ENCODE results near the gene TSPAN15. TPM values are rescaled to one million over a fixed set of nuclear protein-coding genes. Genes with fewer than 3 reads are reported as not detected.

Gene TSPAN15
- total RNA-seq, 1 experiment from 2014 or later = 212 TPM

DNA sequence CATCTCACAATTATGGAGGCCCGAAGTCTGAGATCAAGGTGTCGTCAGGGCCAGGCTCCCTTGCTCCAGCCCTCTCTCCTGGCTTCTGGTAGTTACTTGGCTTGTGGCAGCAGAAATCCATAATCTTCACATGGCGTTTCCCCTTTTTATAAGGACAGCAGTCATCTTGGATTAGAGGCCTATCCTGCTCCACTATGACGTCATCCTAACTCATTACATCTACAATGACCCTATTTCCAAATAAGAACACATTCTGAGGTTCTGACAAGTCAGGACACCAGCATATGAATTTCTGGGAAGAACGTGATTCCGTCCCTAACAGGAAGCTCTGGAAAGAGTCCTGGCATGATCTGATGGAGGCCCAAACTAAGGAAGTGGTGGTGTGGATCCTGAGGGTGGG, 86.2 kb downstream of the TSPAN15 start:
- no peak overlapping the region for H2AFZ ChIP-seq (ENCODE audit: low read length)
- ChIA-PET CTCF (interaction anchor here (0.6 kb wide), 1 partner anchor 100 kb away, joined by 4 read pairs; no protein-coding TSS in a partner anchor), POLR2A (ENCODE audit: unreplicated experiment) (no interaction called here)
- H3K4me2 ChIP-seq (ENCODE audit: low read length) = no peak overlapping the region
- no TSS peak for BruUV-seq (replicated peaks)
- TF ChIP-seq EZH2 (IDR thresholded peaks at IDR 0.05; ENCODE audit: low read length, unreplicated experiment) (no peak), EZH2phosphoT487 (IDR thresholded peaks at IDR 0.05; ENCODE audit: borderline replicate concordance, low read length) (no peak)
- TF ChIP-seq, protein P1, sequence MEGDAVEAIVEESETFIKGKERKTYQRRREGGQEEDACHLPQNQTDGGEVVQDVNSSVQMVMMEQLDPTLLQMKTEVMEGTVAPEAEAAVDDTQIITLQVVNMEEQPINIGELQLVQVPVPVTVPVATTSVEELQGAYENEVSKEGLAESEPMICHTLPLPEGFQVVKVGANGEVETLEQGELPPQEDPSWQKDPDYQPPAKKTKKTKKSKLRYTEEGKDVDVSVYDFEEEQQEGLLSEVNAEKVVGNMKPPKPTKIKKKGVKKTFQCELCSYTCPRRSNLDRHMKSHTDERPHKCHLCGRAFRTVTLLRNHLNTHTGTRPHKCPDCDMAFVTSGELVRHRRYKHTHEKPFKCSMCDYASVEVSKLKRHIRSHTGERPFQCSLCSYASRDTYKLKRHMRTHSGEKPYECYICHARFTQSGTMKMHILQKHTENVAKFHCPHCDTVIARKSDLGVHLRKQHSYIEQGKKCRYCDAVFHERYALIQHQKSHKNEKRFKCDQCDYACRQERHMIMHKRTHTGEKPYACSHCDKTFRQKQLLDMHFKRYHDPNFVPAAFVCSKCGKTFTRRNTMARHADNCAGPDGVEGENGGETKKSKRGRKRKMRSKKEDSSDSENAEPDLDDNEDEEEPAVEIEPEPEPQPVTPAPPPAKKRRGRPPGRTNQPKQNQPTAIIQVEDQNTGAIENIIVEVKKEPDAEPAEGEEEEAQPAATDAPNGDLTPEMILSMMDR (conservative IDR thresholded peaks at IDR 0.05; ENCODE audit: low read depth, low read length) = no peak
- no peaks in the 10 kb centered on the region for H3K27me3 ChIP-seq (ENCODE audit: low read length)
- ATAC-seq (no peak), DNase-seq (no peak)
- no peaks in the 10 kb centered on the region for H3K9me2 ChIP-seq (replicated peaks; ENCODE audit: low read length)
- no peak overlapping the region for H3K27ac ChIP-seq (ENCODE audit: low read length)
- intact Hi-C loops (cut with micrococcal nuclease) = no loop called here
- no peaks in the 10 kb centered on the region for H3K79me2 ChIP-seq (ENCODE audit: low read length)
- H3K9me3 ChIP-seq (ENCODE audit: low read length) = 0 out of 2 replicates have a peak, but pooled peaks cover 11% of the 10 kb centered on the region
- no peak overlapping the region for H3K4me3 ChIP-seq (ENCODE audit: low read length)
- no peaks in the 10 kb centered on the region for H4K20me1 ChIP-seq (ENCODE audit: low read length)
- no peaks in the 10 kb centered on the region for H3F3A ChIP-seq (ENCODE audit: low read length, unreplicated experiment)
- H3K4me1 ChIP-seq (ENCODE audit: insufficient read depth, low read length) = no peaks in the 10 kb centered on the region
- H3K9ac ChIP-seq (ENCODE audit: low read length) = no peak overlapping the region
- no peaks in the 10 kb centered on the region for H3K36me3 ChIP-seq (ENCODE audit: low read depth, low read length)

DNA sequence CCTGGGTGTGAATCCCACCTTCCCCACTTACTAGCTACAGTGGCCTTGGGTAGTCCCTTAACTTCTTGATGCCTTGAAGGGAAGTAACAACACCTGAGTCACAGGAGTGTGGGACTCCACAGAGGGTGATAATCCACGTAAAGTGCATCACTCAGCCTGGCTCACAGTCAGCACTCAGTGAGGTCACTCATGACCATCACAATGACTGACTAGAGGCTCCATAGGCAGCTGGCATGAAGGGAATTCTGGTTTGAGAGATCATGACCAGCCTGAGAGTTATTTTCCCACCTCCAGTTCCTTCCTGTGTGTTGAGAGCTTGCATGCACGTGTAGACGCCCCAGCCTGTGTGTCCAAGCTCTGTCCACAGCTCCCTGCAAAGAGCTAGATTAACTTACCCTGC, 87.2 kb downstream of the TSPAN15 start:
- H3K79me2 ChIP-seq (ENCODE audit: low read length) = no peaks in the 10 kb centered on the region
- no peaks in the 10 kb centered on the region for H3F3A ChIP-seq (ENCODE audit: low read length, unreplicated experiment)
- H3K9me2 ChIP-seq (replicated peaks; ENCODE audit: low read length) = no peaks in the 10 kb centered on the region
- intact Hi-C loops (cut with micrococcal nuclease) = no loop called here
- H3K4me3 ChIP-seq (ENCODE audit: low read length) = no peak overlapping the region
- DNase-seq = no peak
- POLR2A ChIA-PET (ENCODE audit: unreplicated experiment) = no interaction called here
- ATAC-seq = no peak
- BruUV-seq (replicated peaks) = no TSS peak
- no peaks in the 10 kb centered on the region for H3K36me3 ChIP-seq (ENCODE audit: low read depth, low read length)
- 0 out of 2 replicates have a peak, but pooled peaks cover 11% of the 10 kb centered on the region for H3K9me3 ChIP-seq (ENCODE audit: low read length)
- no peaks in the 10 kb centered on the region for H3K4me1 ChIP-seq (ENCODE audit: insufficient read depth, low read length)
- H3K4me2 ChIP-seq (ENCODE audit: low read length) = no peak overlapping the region
- no peak overlapping the region for H3K27ac ChIP-seq (ENCODE audit: low read length)
- CTCF ChIA-PET = no interaction called here
- H3K27me3 ChIP-seq (ENCODE audit: low read length) = no peaks in the 10 kb centered on the region
- TF ChIP-seq EZH2phosphoT487 (IDR thresholded peaks at IDR 0.05; ENCODE audit: borderline replicate concordance, low read length) (no peak), EZH2 (IDR thresholded peaks at IDR 0.05; ENCODE audit: low read length, unreplicated experiment) (no peak)
- TF ChIP-seq, protein P1 (conservative IDR thresholded peaks at IDR 0.05; ENCODE audit: low read depth, low read length) = no peak
- H3K9ac ChIP-seq (ENCODE audit: low read length) = no peak overlapping the region
- H4K20me1 ChIP-seq (ENCODE audit: low read length) = no peaks in the 10 kb centered on the region
- H2AFZ ChIP-seq (ENCODE audit: low read length) = no peak overlapping the region

DNA sequence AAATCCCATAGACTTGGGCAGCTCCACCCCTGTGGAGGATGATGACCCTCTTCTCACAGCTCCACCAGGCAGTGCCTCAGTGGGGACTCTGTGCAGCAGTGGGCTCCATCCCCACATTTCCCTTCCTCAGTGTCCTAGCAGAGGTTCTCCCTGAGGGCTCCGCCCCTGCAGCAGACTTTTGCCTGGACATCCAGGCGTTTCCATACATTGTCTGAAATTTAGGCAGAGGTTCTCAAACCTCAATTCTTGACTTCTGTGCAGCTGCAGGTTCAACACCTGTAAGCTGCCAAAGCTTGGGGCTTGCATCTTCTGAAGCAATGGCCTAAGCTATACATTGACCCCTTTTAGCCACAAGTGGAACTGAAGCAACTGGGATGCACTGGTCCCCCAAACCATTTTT, 90.2 kb downstream of the TSPAN15 start:
- Histone ChIP-seq H2AFZ (ENCODE audit: low read length) (no peak overlapping the region), H3K9me2 (replicated peaks; ENCODE audit: low read length) (no peaks in the 10 kb centered on the region), H3K4me3 (ENCODE audit: low read length) (no peak overlapping the region), H3K27me3 (ENCODE audit: low read length) (no peaks in the 10 kb centered on the region), H3K36me3 (ENCODE audit: low read depth, low read length) (no peaks in the 10 kb centered on the region), H3K4me1 (ENCODE audit: insufficient read depth, low read length) (no peaks in the 10 kb centered on the region), H4K20me1 (ENCODE audit: low read length) (no peaks in the 10 kb centered on the region), H3K27ac (ENCODE audit: low read length) (no peak overlapping the region), H3K4me2 (ENCODE audit: low read length) (no peak overlapping the region), H3K9ac (ENCODE audit: low read length) (no peak overlapping the region), H3K79me2 (ENCODE audit: low read length) (no peaks in the 10 kb centered on the region), H3K9me3 (ENCODE audit: low read length) (0 out of 2 replicates have a peak, but pooled peaks cover 11% of the 10 kb centered on the region), H3F3A (ENCODE audit: low read length, unreplicated experiment) (no peaks in the 10 kb centered on the region)
- ATAC-seq (no peak), DNase-seq (no peak)
- intact Hi-C loops (cut with micrococcal nuclease) = no loop called here
- BruUV-seq (replicated peaks) = no TSS peak
- TF ChIP-seq, protein P1 (conservative IDR thresholded peaks at IDR 0.05; ENCODE audit: low read depth, low read length) = no peak
- no peak for TF ChIP-seq EZH2phosphoT487 (IDR thresholded peaks at IDR 0.05; ENCODE audit: borderline replicate concordance, low read length)
- TF ChIP-seq EZH2 (IDR thresholded peaks at IDR 0.05; ENCODE audit: low read length, unreplicated experiment) = no peak
- ChIA-PET CTCF (no interaction called here), POLR2A (ENCODE audit: unreplicated experiment) (no interaction called here)

Measured in PC-3 (cell line).